ENCODE data around the gene UBE2D2. TPM values are rescaled to one million over a fixed set of nuclear protein-coding genes. Genes with fewer than 3 reads are reported as not detected.

The UBE2D2 gene
- total and polyA plus RNA-seq, 2 of the 13 experiments (the other 11 are each of a cell fraction or from before 2014, with no cell fraction given): 79.1 to 109 TPM

- peak; percentile 17; the same call in 1 of the 2 replicates for TF ChIP-seq RXRA (CRISPR knock-in tag; IDR thresholded peaks at IDR 0.05)
These were observed 79.4 kb downstream of the UBE2D2 start (continued) for GRCh38 chr5:139640421-139641115.

GRCh38 chr5:139641116-139642080 lies 80.3 kb downstream of the UBE2D2 start:
- in situ Hi-C loops (cut with HindIII; ENCODE audit: extremely low pct_ligation_motif_present, low pct_unique_long_range_greater_than_20kb): loop anchor here (25.0 kb wide), 1 partner anchor 321 kb away; no protein-coding TSS in a partner anchor
- no peak for DNase-seq (ENCODE audit: low spot score)

More at GRCh38 chr5:139641116-139642080, 80.3 kb downstream of the UBE2D2 start:
- ChIA-PET CTCF (ENCODE audit: low intra/inter-chr PET ratio, low total read pairs) (no interaction called here), POLR2A (interaction anchor here (1.2 to 3.5 kb wide), 5 partner anchors 9 to 93 kb away, joined by 3 to 14 read pairs (median 9); no protein-coding TSS in a partner anchor)
- H3K27ac ChIP-seq (ENCODE audit: extremely low read length, insufficient read depth, low read length): no peak overlapping the region
- no peaks in the 10 kb centered on the region for H4K20me1 ChIP-seq (ENCODE audit: insufficient read depth, low read length)
- H3K4me1 ChIP-seq (ENCODE audit: insufficient read depth, low read length): peaks cover 93% of the 10 kb centered on the region
- no peak for ATAC-seq
- intact Hi-C loops (cut with micrococcal nuclease; ENCODE audit: unreplicated experiment): no loop called here
- no peaks in the 10 kb centered on the region for H3K36me3 ChIP-seq (replicated peaks in 1 of 2; ENCODE audit: control insufficient read depth in 1 of 2, insufficient read depth in 2 of 2, low read length in 2 of 2)
- no peak overlapping the region for H3K4me3 ChIP-seq (replicated peaks in 1 of 3; ENCODE audit: insufficient read depth in 1 of 3, low read depth in 2 of 3, low read length in 3 of 3)
- no peak overlapping the region for H3K4me2 ChIP-seq (ENCODE audit: low read depth, low read length)
- no peaks in the 10 kb centered on the region for H3K27me3 ChIP-seq (ENCODE audit: control insufficient read depth in 1 of 2, insufficient read depth in 2 of 2, low read length in 2 of 2)
- no peaks in the 10 kb centered on the region for H3K79me2 ChIP-seq (ENCODE audit: insufficient read depth, low read length)
- no peak for FAIRE-seq
- 85% methylated on average over 6 of the region's 6 CpGs for WGBS (ENCODE audit: low lambda C conversion rate)
- no peaks in the 10 kb centered on the region for H3K9me3 ChIP-seq (ENCODE audit: low read length)
- no peak for TF ChIP-seq ZNF549 (CRISPR knock-in tag; IDR thresholded peaks at IDR 0.05)
- no peak for TF ChIP-seq ZNF253 (CRISPR knock-in tag; IDR thresholded peaks at IDR 0.05; ENCODE audit: borderline replicate concordance)
- no peak for TF ChIP-seq GTF3A (CRISPR knock-in tag; conservative IDR thresholded peaks at IDR 0.05)
- no peak for TF ChIP-seq PBX3 (CRISPR knock-in tag; IDR thresholded peaks at IDR 0.05; ENCODE audit: borderline replicate concordance)
- TF ChIP-seq ZNF263 (CRISPR knock-in tag; IDR thresholded peaks at IDR 0.05): 0 out of 2 replicates have a peak, but pooled peaks have one; percentile 13
- no peak overlapping the region for H3K9ac ChIP-seq (ENCODE audit: insufficient read depth, low read depth, low read length)
- BruUV-seq (replicated peaks): no TSS peak
- H2AFZ ChIP-seq (ENCODE audit: low read length): no peak overlapping the region
